ENCODE results near the gene FGGY. TPM values are rescaled to one million over a fixed set of nuclear protein-coding genes. Genes with fewer than 3 reads are reported as not detected.

FGGY gene
- total and polyA plus RNA-seq, 2 donors (not counting 1 experiment from before 2014, with no cell fraction given), result 6.1 to 38.5 TPM

DNA sequence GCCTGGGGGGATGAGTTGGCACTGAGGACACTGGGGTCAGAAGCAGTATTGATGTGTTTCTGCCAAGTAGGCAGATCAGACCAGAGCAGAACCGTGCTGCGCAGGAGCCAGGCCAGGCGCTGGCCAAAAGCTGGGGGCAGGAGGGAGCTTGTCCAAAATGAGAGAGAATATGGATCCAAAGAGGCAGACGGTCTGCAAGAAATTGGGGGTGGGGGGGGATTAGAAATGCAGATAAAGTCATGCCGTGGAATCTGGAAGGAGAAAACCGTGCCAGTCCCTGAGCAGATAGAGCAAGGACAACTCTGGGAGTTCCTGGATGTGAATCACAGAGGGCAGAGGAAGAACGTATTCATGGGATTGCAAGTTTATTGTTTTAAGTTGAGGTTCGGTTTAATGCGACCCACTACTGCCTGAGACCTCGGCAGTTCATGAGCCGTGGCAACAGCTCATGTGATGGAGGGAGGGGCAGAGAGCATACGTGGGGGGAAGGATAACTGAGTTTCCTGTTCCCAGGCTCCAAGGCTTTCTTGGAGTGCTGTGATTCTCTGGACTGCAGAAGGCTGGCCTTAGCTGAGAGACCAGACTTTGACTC is 224.0 kb downstream of the FGGY start:
- Histone ChIP-seq H3K9ac (ENCODE audit: low read length) (no peak overlapping the region), H3K9me3 (ENCODE audit: control extremely low read depth in 1 of 3, control insufficient read depth in 2 of 3, insufficient read depth in 1 of 3, low read length in 2 of 3) (no peaks in the 10 kb centered on the region), H3K4me2 (replicated peaks; ENCODE audit: low read depth, low read length, poor library complexity, severe bottlenecking) (no peak overlapping the region), H2AFZ (ENCODE audit: insufficient read depth, low read depth, low read length, poor library complexity, severe bottlenecking) (no peak overlapping the region), H3K36me3 (replicated peaks in 1 of 2; ENCODE audit: control extremely low read depth in 1 of 2, control insufficient read depth in 1 of 2, extremely low read depth in 1 of 2, insufficient read depth in 2 of 2, low read length in 1 of 2) (no peaks in the 10 kb centered on the region), H4K20me1 (ENCODE audit: control insufficient read depth, insufficient read depth, low read length, poor library complexity, severe bottlenecking) (no peaks in the 10 kb centered on the region), H3K27me3 (replicated peaks in 1 of 4; ENCODE audit: control extremely low read depth in 1 of 4, control insufficient read depth in 3 of 4, insufficient read depth in 4 of 4, low read length in 3 of 4) (no peaks in the 10 kb centered on the region), H3K4me3 (ENCODE audit: control extremely low read depth in 1 of 5, extremely low read depth in 1 of 5, insufficient read depth in 1 of 5, low read depth in 2 of 5, low read length in 4 of 5) (no peak overlapping the region), H3K4me1 (ENCODE audit: control insufficient read depth in 2 of 2, insufficient read depth in 2 of 2, low read length in 2 of 2) (no peaks in the 10 kb centered on the region), H3K27ac (ENCODE audit: low read length in 2 of 2) (no peak overlapping the region), H3K79me2 (ENCODE audit: control insufficient read depth, insufficient read depth, low read length) (no peaks in the 10 kb centered on the region)
- no peaks in the 10 kb centered on the region for H3K4me1 Mint-ChIP-seq
- CTCF ChIA-PET, result interaction anchor here (0.6 to 1.2 kb wide), 4 partner anchors 89 to 904 kb away, joined by 3 to 4 read pairs (median 3); no protein-coding TSS in a partner anchor
- H3K9me3 Mint-ChIP-seq (ENCODE audit: insufficient read depth), result no peaks in the 10 kb centered on the region
- intact Hi-C loops (cut with micrococcal nuclease), result no loop called here
- no peaks in the 10 kb centered on the region for H3K27me3 Mint-ChIP-seq
- WGBS (ENCODE audit: insufficient coverage), result 90% methylated on average over 12 of the region's 12 CpGs
- no peak for TF ChIP-seq EZH2 (IDR thresholded peaks at IDR 0.05; ENCODE audit: borderline replicate concordance, insufficient read depth, low read depth, low read length, poor library complexity, severe bottlenecking)
- TF ChIP-seq, protein P1, sequence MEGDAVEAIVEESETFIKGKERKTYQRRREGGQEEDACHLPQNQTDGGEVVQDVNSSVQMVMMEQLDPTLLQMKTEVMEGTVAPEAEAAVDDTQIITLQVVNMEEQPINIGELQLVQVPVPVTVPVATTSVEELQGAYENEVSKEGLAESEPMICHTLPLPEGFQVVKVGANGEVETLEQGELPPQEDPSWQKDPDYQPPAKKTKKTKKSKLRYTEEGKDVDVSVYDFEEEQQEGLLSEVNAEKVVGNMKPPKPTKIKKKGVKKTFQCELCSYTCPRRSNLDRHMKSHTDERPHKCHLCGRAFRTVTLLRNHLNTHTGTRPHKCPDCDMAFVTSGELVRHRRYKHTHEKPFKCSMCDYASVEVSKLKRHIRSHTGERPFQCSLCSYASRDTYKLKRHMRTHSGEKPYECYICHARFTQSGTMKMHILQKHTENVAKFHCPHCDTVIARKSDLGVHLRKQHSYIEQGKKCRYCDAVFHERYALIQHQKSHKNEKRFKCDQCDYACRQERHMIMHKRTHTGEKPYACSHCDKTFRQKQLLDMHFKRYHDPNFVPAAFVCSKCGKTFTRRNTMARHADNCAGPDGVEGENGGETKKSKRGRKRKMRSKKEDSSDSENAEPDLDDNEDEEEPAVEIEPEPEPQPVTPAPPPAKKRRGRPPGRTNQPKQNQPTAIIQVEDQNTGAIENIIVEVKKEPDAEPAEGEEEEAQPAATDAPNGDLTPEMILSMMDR (IDR thresholded peaks at IDR 0.05), result no peak
- H3K4me3 Mint-ChIP-seq, result no peak overlapping the region
- DNase-seq (no peak), ATAC-seq (ENCODE audit: low read depth) (no peak)
- H3K27ac Mint-ChIP-seq, result no peak overlapping the region
- POLR2A ChIA-PET, result no interaction called here

DNA sequence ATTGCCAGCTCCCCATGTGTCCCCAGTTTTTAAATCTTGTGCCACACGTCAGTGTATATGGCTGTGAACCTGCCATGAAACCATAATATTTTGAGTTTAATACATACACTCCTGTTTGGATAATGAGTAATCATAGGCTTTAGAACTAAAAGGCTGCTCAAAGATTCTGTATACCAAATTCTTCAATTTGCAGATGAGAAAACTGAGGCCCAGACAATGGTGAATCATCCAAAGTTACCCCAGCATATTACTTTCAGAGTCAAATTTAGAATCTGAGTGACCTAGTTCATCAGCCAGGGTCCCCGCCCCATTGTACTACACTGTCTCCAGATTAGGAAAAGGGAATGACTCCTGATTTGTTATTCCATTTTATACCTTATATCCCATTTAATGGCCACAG is 224.6 kb downstream of the FGGY start:
- Histone ChIP-seq H3K4me1 (ENCODE audit: control insufficient read depth in 2 of 2, insufficient read depth in 2 of 2, low read length in 2 of 2) (no peaks in the 10 kb centered on the region), H3K9ac (ENCODE audit: low read length) (no peak overlapping the region), H3K9me3 (ENCODE audit: control extremely low read depth in 1 of 3, control insufficient read depth in 2 of 3, insufficient read depth in 1 of 3, low read length in 2 of 3) (no peaks in the 10 kb centered on the region), H2AFZ (ENCODE audit: insufficient read depth, low read depth, low read length, poor library complexity, severe bottlenecking) (no peak overlapping the region), H3K4me3 (ENCODE audit: control extremely low read depth in 1 of 5, extremely low read depth in 1 of 5, insufficient read depth in 1 of 5, low read depth in 2 of 5, low read length in 4 of 5) (no peak overlapping the region), H3K79me2 (ENCODE audit: control insufficient read depth, insufficient read depth, low read length) (no peaks in the 10 kb centered on the region), H3K4me2 (replicated peaks; ENCODE audit: low read depth, low read length, poor library complexity, severe bottlenecking) (no peak overlapping the region), H4K20me1 (ENCODE audit: control insufficient read depth, insufficient read depth, low read length, poor library complexity, severe bottlenecking) (no peaks in the 10 kb centered on the region), H3K27me3 (replicated peaks in 1 of 4; ENCODE audit: control extremely low read depth in 1 of 4, control insufficient read depth in 3 of 4, insufficient read depth in 4 of 4, low read length in 3 of 4) (no peaks in the 10 kb centered on the region), H3K27ac (ENCODE audit: low read length in 2 of 2) (no peak overlapping the region), H3K36me3 (replicated peaks in 1 of 2; ENCODE audit: control extremely low read depth in 1 of 2, control insufficient read depth in 1 of 2, extremely low read depth in 1 of 2, insufficient read depth in 2 of 2, low read length in 1 of 2) (no peaks in the 10 kb centered on the region)
- Mint-ChIP-seq H3K9me3 (ENCODE audit: insufficient read depth) (no peaks in the 10 kb centered on the region), H3K4me1 (no peaks in the 10 kb centered on the region), H3K27me3 (no peaks in the 10 kb centered on the region), H3K4me3 (no peak overlapping the region), H3K27ac (no peak overlapping the region)
- intact Hi-C loops (cut with micrococcal nuclease), result no loop called here
- CTCF ChIA-PET, result interaction anchor here (1.2 kb wide), 1 partner anchor 178 kb away, joined by 3 read pairs; no protein-coding TSS in a partner anchor
- DNase-seq, result no peak
- ATAC-seq (ENCODE audit: low read depth), result no peak
- no CpG with 5 or more reads among the region's 2 CpGs for WGBS (ENCODE audit: insufficient coverage)
- POLR2A ChIA-PET, result no interaction called here
- TF ChIP-seq EZH2 (IDR thresholded peaks at IDR 0.05; ENCODE audit: borderline replicate concordance, insufficient read depth, low read depth, low read length, poor library complexity, severe bottlenecking), result no peak
- TF ChIP-seq, protein P1 (IDR thresholded peaks at IDR 0.05), result no peak
